ENCODE measurements around the gene NXNL1. TPM values are rescaled to one million over a fixed set of nuclear protein-coding genes. Genes with fewer than 3 reads are reported as not detected.

NXNL1 gene
- total RNA-seq, 1 donor from 2014 or later = not detected

DNA sequence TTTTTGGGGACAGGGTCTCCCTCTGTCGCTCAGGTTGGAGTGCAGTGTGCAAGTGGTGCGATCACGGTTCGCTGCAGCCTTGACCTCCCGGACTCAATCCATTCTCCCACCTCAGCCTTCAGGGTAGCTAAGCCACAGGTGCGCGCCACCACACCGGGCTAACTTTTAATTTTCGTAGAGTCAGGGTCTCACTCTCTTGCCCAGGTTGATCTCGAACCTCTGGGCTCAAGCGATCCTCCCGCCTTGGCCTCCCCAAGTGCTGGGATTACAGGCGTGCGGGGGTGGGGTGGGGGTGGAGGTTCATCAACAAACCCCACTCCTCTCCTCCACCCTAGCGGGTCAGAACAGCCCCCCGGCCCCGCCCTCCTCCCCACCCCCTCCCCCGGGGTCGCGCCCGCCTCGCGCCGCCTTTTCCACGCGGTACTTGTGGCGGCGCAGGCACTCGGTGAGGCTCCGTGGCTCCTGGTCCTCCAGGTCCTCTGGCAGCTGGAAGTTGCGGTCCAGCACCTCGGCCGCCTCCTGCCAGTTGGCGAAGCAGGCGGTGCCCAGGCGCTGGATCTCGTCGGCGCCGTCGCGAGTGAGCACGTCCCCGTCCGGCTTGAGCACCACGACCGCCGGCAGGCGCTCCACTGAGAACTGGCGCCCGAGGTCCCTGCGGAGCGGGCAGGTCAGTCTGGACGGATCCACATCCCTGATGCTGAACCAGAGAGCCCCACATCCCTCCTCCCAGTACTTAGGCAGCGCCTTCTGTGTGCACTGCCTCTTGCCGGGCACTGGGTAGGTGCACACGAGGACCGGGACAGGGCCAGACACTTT is 5.2 kb downstream of the NXNL1 start:
- TF ChIP-seq, protein P1, sequence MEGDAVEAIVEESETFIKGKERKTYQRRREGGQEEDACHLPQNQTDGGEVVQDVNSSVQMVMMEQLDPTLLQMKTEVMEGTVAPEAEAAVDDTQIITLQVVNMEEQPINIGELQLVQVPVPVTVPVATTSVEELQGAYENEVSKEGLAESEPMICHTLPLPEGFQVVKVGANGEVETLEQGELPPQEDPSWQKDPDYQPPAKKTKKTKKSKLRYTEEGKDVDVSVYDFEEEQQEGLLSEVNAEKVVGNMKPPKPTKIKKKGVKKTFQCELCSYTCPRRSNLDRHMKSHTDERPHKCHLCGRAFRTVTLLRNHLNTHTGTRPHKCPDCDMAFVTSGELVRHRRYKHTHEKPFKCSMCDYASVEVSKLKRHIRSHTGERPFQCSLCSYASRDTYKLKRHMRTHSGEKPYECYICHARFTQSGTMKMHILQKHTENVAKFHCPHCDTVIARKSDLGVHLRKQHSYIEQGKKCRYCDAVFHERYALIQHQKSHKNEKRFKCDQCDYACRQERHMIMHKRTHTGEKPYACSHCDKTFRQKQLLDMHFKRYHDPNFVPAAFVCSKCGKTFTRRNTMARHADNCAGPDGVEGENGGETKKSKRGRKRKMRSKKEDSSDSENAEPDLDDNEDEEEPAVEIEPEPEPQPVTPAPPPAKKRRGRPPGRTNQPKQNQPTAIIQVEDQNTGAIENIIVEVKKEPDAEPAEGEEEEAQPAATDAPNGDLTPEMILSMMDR (IDR thresholded peaks at IDR 0.05; ENCODE audit: insufficient read depth, low read length, severe bottlenecking) = no peak
- Histone ChIP-seq H3K4me3 (ENCODE audit: low read depth, low read length) (no peak overlapping the region), H3K27me3 (ENCODE audit: control insufficient read depth, insufficient read depth, low read length) (peaks cover 12% of the 10 kb centered on the region)

DNA sequence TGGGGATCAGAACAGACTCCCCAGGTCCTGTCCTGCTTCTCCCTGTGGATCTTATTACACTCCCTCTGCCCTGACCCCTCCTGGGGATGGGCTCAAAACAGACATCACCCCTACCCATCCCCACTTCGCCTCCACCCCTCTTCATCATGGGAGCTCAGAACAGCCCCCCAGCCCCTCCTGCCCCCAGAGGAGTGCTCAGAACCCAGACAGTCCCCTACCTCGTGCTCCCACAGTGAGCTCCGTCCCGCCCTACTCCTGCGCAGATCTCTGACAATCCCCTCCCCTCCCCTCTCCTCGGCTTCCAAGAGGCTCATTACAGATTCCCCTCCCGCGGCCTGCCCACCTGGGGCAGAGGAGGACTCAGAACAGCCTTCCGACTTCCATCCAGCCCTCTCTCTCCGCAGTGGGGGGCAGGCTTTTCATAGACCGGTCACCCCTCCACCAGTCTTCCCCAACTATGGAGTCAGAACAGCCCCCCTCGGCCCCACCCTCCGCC is 6.1 kb downstream of the NXNL1 start:
- DNase-seq (ENCODE audit: low read depth) (no peak), FAIRE-seq (no peak)
- Histone ChIP-seq H3K4me3 (ENCODE audit: low read depth, low read length) (no peak overlapping the region), H3K36me3 (ENCODE audit: control insufficient read depth, insufficient read depth, low read length) (no peaks in the 10 kb centered on the region), H3K27me3 (ENCODE audit: control insufficient read depth, insufficient read depth, low read length) (peaks cover 12% of the 10 kb centered on the region)
- TF ChIP-seq, protein P1 (IDR thresholded peaks at IDR 0.05; ENCODE audit: insufficient read depth, low read length, severe bottlenecking) = no peak

More for the DNA sequence above, 5.2 kb downstream of the NXNL1 start:
- DNase-seq (ENCODE audit: low read depth) (no peak), FAIRE-seq (no peak)
- H3K36me3 ChIP-seq (ENCODE audit: control insufficient read depth, insufficient read depth, low read length) = no peaks in the 10 kb centered on the region

DNA sequence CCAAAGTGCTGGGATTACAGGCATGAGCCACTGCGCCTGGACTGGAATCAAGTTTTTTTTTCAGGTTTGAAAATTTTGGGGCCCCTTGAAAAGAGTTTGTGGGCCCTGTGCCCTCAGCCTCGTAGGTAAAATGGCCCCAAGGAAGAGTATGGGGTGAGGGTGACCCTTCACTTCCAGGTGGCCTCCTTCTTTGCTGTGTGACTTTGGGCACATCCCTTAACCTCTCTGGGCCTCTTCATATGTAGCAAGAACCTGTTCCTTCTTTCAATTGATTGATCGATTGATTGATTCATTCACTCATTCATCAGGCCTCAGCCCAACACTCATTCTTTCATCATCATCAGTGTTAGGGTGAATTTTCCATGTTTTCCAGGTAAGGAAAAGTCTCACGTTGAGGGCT is 8.9 kb downstream of the NXNL1 start:
- FAIRE-seq (no peak), DNase-seq (ENCODE audit: low read depth) (no peak)
- TF ChIP-seq, protein P1 (IDR thresholded peaks at IDR 0.05; ENCODE audit: insufficient read depth, low read length, severe bottlenecking) = no peak
- Histone ChIP-seq H3K36me3 (ENCODE audit: control insufficient read depth, insufficient read depth, low read length) (no peaks in the 10 kb centered on the region), H3K4me3 (ENCODE audit: low read depth, low read length) (no peak overlapping the region), H3K27me3 (ENCODE audit: control insufficient read depth, insufficient read depth, low read length) (peaks cover 12% of the 10 kb centered on the region)

- DNase-seq (ENCODE audit: low read depth) (peak; percentile 99), FAIRE-seq (peak; percentile 99)
- Histone ChIP-seq H3K27me3 (ENCODE audit: control insufficient read depth, insufficient read depth, low read length) (peaks cover 8% of the 10 kb centered on the region), H3K4me3 (ENCODE audit: low read depth, low read length) (no peak overlapping the region), H3K36me3 (ENCODE audit: control insufficient read depth, insufficient read depth, low read length) (no peaks in the 10 kb centered on the region)
- TF ChIP-seq, protein P1 (IDR thresholded peaks at IDR 0.05; ENCODE audit: insufficient read depth, low read length, severe bottlenecking) = no peak
Measured at GRCh38 chr19:17450264-17451075, 10.3 kb downstream of the NXNL1 start.

GRCh38 chr19:17448131-17448967 is 12.4 kb downstream of the NXNL1 start, which contains the start of gene TMEM221:
TSS of gene TMEM221 (minus strand) at chr19:17448668. CDS start at chr19:17448462, 206 bp downstream.
- FAIRE-seq (no peak), DNase-seq (ENCODE audit: low read depth) (no peak)
- TF ChIP-seq, protein P1 (IDR thresholded peaks at IDR 0.05; ENCODE audit: insufficient read depth, low read length, severe bottlenecking) = peak; percentile 67
- Histone ChIP-seq H3K36me3 (ENCODE audit: control insufficient read depth, insufficient read depth, low read length) (no peaks in the 10 kb centered on the region), H3K4me3 (ENCODE audit: low read depth, low read length) (peak within 1 kb of the TSS; percentile 28), H3K27me3 (ENCODE audit: control insufficient read depth, insufficient read depth, low read length) (no peaks in the 10 kb centered on the region)

Data from bronchial epithelial cell (primary cell).